ENCODE results near the gene GRIK1.

The GRIK1 gene

GRCh38 chr21:29581393-29581792 lies 358.4 kb downstream of the GRIK1 start:
- DNase-seq, result no peak

DNA sequence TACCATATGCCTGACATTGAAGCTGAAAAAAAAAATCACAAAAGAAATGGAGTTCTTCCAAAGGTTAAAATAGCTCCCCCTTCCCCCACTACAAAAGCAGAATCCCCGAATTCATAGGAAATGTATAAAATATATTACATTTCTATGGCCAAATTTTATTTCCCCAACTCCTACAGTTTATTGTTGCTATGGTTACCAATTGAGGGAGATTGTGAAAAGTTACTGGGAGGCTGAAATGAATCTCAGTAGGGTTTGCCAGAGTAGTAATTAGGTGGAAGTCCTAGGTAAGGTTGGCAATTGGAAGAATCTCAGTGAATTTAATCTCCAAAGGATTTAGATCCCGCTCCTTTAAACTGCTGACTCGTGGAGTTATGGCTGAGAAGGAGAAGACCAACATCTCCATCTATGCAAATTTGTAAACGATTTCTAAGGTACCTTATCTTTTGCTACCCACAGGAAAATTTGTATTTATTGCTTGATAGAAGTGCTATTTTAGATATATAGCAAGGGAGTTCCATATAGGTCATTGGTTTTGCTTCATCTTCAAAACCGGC lies 359.0 kb downstream of the GRIK1 start:
- no peak for DNase-seq

DNA sequence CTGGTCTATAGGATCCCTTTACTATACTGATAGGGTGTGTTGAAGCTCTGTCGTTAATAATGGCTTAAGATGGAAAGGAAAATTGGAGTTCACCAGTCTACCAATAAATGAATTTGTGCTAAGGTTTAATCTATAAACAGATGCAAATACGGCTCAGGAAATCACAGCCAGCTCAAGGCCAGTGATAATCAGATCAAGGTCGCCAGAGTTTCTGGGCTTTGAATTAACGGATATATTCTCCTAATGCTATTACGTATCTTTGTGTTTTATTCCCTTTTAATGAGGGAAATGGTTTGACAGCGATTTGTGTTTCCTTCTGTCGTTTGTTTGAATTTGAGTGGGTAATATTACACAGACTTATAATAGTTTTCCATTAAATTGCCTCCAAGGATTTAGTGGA lies 361.5 kb downstream of the GRIK1 start:
- DNase-seq, result no peak

GRCh38 chr21:29571949-29572348 lies 367.8 kb downstream of the GRIK1 start:
- no peak for DNase-seq

DNA sequence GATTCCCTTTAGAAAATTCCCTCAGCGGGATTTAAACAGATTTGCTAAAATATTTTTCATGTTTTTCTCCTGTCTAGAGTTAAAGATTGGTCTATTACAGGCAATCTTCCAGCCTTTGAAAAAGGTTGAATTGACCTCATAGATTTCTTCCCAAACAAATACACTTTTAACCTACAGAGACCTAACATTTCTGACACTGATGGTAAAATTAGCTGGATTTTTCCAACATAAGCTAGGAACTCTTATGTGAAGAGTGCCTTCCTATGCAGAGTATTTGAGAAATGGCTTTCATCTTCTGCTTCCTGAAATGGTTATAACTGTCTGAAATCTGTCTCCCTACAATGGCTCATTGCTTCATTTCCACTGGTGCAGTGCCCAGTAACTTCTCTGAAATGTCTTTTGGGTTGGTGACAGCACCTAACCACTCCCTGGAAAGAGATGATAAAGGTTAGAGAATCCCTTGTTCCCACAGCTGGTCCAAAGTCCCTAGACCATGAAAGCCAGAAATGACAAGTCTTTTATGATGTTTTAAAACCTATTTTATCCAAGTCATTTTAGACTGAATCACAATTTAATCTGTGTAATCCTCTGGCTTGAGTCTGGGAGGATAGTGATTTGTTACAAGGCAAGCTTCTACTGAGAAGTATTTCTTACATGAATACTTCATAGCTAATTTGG lies 371.6 kb downstream of the GRIK1 start:
- peak; percentile 13 for DNase-seq

- DNase-seq, result no peak
Observed at GRCh38 chr21:29557931-29558725, 381.7 kb downstream of the GRIK1 start.

DNA sequence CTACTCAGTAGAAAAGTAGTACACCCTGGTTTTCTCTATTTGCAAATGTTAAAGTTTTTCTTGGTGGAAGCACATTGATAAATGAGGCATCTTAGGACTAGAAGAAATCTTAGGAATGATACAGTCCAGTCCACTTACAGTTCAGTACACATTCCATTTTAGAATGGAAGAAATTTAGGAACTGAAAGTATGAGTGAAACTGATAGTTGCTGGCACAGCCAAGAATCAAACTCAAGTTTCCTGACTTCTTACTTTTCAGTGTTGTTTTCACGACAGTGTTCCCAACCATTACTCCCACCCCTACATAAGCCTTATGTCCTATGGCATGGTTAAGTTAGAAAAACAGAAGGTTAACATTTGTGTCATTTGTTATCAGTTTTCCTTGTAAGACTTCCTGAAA lies 382.6 kb downstream of the GRIK1 start:
- no peak for DNase-seq

DNA sequence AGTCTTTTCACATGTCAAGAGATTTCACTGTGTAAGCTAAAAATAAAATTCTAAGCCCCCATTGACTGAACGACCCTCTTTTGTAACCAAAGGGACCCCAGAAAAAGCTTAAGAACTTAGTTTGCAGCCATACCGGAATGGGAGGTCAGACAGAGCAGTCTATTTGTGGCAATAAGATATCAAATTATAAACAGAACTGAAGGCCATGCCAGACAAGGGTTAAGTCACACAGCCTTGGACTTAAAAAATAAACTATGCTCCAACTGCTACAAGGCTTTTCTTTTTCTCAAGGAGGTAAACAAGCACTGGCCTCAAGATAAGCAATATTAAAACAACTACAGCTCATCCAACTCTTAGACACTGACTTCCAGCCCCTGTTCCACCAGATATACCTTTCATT lies 384.2 kb downstream of the GRIK1 start:
- no peak for DNase-seq

- DNase-seq, result peak; percentile 21
Observed at GRCh38 chr21:29550205-29550604, 389.6 kb downstream of the GRIK1 start.

DNA sequence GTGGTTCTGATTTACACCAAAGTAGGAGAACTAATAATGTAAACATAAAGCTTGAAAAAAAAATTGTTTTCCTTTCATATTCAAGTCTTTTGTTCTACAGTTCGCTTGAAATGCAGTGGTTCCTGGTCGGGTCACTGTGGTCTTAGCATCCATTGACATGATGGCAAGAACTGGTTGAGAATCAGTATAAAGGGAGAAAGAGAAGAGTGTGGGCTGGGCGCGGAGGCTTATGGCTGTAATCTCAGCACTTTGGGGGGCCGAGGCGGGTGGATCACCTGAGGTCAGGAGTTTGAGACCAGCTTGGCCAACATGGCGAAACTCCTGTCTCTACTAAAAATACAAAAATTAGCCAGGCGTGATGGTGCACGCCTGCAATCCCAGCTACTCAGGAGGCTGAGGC lies 390.2 kb downstream of the GRIK1 start:
- DNase-seq, result no peak

- no peak for DNase-seq
Observed at GRCh38 chr21:29547998-29548397, 391.8 kb downstream of the GRIK1 start.

DNA sequence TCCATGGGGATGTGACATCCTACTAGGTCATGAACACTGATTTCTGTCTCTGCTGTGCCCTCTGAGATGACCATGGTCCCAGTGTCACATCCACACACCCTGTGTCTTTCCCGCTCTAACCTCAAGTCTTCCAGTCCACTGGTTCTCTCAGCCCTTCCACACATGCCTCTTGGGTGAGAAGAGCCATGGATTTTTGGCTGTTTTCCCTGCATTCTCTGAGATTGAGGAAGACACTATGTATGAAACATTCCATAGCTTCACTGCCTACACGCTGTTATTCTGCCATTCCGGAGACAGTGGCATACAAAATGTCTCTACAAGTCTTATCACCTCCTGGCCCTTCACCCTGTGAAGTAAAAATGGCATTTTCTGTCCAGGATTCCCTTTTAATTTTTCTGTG lies 393.7 kb downstream of the GRIK1 start:
- peak; percentile 28 for DNase-seq

DNA sequence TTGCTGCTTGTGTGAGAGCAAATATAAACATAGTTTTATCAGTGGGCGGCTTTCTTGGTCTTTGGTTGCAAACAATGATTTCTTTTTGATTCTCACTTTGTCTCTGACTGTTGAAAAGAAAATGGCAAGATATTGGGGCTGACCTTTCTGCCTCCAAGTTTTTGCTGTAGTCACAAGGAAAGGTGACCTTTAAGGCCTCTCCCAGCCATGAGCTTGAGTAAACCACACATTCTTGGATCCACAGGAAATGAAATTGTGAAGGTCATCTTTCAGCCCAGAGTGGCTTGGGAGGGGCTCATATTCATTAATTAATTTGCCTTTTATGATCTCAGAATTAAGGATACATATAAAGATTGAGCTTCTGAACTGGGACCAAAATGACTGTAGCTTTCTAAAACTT lies 399.5 kb downstream of the GRIK1 start:
- DNase-seq, result no peak

DNA sequence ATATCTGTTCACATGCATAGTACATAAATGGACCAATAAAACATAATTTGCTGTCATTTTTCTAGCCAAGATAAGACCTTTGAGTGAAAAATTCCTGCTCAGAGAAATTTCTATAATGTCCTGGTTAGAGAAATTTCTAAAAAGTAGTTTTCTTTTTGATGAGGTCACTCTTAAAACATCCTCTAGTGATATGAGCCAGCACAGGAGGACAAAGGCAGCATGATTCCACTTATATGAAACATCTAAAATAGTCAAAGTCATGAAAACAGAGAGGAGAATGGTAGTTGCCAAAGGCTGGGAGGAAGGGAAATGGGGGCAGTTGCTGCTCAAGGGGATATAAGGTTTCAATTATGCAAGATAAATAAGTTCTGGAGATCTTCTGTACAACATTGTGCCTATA lies 401.7 kb downstream of the GRIK1 start:
- peak; percentile 79 for DNase-seq

GRCh38 chr21:29534448-29534847 lies 405.3 kb downstream of the GRIK1 start:
- DNase-seq, result no peak

GRCh38 chr21:29529139-29529538 lies 410.7 kb downstream of the GRIK1 start:
- no peak for DNase-seq

DNA sequence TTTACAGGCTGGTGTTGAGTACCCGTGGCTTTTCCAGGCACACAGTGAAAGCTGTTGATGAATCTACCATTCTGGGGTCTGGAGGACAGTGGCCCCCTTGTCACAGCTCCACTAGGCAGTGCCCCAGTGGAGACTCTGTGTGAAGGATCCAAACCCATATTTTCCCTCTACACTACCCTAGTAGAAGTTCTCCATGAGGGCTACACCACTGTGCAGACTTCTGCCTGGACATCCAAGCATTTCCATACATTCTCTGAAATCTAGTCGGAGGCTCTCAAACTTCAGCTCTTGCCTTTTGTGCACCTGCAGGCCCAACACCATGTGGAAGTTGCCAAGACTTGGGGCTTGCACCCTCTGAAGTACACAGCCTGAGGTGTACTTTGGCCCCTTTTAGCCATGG lies 413.3 kb downstream of the GRIK1 start:
- no peak for DNase-seq

DNA sequence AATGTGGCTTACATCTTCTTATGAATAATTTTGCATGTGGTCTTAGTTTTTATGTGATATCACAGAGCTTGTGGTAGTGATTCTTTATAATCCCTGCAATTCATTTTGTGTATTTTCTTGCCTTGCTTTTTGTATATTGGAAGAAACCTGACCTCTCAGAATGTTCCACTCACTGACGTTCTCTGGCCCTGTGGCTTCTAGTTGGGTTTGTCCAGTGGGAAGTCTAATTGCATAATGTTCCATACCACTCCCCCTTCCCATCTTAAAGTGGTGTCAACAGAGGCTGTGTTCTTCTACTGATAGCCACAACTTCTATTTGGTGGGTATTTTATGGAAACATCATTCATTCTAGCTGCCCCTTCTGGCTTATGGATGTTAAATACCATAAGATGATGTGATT lies 415.7 kb downstream of the GRIK1 start:
- no peak for DNase-seq

- no peak for DNase-seq
Observed at GRCh38 chr21:29523646-29524045, 416.1 kb downstream of the GRIK1 start.

GRCh38 chr21:29521872-29522271 lies 417.9 kb downstream of the GRIK1 start:
- no peak for DNase-seq

- peak; percentile 82 for DNase-seq
Observed at GRCh38 chr21:29520171-29520570, 419.6 kb downstream of the GRIK1 start.

DNA sequence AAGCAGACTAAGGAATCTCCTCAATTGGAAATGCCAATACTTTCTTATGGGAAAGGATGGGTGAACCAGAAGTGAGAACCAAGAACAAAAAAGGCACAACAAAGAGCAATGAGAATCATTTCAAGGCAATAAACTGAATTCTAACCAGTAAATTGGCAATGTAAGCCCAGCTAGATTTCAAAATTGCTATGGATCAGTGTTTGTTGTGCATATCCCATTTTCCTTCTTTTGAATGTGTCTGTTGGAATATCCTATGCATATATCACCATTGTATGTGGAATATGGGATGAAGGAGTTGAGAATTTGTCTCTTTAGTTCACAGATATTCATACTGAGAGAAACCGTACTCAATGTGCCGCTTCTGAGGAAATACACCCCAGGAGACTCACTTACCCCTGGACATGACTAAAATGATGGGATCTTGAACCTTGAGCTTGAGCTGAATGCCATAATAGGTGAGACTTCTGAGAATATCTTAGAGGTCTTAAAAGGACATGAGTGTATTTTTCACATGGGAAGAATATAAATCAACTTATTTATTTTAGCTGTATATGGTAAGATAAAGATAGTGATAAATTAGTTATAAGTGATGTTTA lies 425.0 kb downstream of the GRIK1 start:
- DNase-seq, result no peak

DNA sequence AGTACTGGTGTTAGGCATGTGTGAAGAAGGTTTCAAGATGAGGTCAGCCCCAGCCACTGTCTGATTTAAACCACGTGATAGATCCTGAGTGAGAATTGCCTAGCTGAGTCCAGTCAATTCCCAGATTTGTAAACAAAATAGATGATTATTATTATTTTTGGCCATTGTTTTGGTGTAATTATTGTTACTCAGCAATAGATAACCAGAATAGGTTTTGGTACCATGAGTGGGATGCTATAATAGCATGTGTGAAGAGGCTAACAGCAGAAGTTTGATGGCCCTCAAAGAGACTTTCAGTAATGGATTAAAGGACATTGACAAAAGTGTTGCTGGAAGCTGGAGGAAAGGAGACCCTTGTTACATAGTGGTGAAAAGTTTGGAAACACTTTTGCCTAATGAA lies 426.3 kb downstream of the GRIK1 start:
- DNase-seq, result no peak

GRCh38 chr21:29511096-29511495 lies 428.7 kb downstream of the GRIK1 start:
- DNase-seq, result no peak
